NB4 (cell line): ENCODE data around the gene GPRIN2.

Experiments used
- DNase-seq: peaks from one replicate; pipeline ENCODE4 v3.0.0; 2010; ENCODE audit warnings: low read depth
- H3K4me3 ChIP-seq: one replicate; pipeline ENCODE4 v1.5.1; 2011; ENCODE audit warnings: mild to moderate bottlenecking, low read depth, low read length, moderate library complexity
- MYC ChIP-seq: IDR thresholded peaks from 2 replicates; pipeline ENCODE4 v1.6.1; 2011; ENCODE audit warnings: low read depth, low read length
- POLR2A ChIP-seq: IDR thresholded peaks from 2 replicates; pipeline ENCODE4 v1.6.1; 2011; ENCODE audit warnings: mild to moderate bottlenecking; ENCODE audit not compliant: insufficient read length; ENCODE audit errors: extremely low read depth
- TF ChIP-seq, protein P1 (sequence below): IDR thresholded peaks from one replicate; pipeline ENCODE4 v1.5.1; 2012; ENCODE audit warnings: low read depth, low read length
- TF ChIP-seq, protein P2 (sequence below): IDR thresholded peaks from 2 replicates; pipeline ENCODE4 v1.6.1; 2011; ENCODE audit warnings: low read depth, low read length

The GPRIN2 gene

DNA sequence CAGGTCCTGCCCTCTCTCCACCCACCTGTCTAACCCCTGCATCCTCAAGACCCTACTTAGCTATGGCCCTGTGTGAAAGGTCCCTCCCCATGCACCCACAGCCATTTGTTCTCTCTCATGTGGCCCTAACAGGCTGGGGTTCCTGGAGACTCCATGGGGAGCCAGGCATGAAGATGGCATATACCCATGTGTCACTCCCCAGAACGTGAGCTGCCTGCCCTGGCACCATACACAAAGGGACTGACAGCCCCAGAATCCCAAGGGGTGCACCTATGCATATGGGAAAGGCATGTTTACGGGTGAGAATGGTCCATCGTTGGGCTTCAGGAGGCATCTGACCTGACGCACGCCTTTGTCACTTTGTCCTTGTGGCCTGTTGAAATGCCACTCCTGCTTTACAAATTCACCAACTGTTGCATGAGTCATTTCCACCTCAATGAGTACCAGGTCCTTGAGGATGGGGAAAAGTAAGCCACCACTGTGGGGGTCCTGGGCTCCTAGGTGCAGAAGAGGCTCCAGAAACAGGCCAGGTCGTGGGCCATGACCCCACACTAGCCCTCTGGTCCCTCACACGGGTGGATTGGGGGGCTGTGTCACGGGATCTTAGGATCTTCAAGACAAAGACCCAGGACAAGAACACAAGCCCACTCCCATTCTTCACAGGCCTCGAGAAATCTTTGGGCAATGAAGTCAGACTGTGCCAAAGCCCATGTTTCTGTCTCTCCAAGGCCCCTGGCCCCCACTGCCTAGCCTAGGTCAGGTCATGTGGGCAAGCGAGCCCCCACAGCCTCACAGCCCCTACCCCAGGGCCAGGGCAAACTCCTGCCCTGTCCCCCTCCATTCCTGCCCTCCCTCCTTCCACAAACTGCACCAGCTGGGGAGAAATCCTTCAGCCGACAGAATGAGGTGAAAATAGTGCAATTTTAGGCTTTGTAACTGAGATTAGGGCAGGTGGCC is 8.6 kb downstream of the GPRIN2 start:
- no peak overlapping the region for H3K4me3 ChIP-seq
- TF ChIP-seq MYC (no peak), POLR2A (no peak)
- TF ChIP-seq, protein P1, sequence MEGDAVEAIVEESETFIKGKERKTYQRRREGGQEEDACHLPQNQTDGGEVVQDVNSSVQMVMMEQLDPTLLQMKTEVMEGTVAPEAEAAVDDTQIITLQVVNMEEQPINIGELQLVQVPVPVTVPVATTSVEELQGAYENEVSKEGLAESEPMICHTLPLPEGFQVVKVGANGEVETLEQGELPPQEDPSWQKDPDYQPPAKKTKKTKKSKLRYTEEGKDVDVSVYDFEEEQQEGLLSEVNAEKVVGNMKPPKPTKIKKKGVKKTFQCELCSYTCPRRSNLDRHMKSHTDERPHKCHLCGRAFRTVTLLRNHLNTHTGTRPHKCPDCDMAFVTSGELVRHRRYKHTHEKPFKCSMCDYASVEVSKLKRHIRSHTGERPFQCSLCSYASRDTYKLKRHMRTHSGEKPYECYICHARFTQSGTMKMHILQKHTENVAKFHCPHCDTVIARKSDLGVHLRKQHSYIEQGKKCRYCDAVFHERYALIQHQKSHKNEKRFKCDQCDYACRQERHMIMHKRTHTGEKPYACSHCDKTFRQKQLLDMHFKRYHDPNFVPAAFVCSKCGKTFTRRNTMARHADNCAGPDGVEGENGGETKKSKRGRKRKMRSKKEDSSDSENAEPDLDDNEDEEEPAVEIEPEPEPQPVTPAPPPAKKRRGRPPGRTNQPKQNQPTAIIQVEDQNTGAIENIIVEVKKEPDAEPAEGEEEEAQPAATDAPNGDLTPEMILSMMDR: no peak
- TF ChIP-seq, protein P2, sequence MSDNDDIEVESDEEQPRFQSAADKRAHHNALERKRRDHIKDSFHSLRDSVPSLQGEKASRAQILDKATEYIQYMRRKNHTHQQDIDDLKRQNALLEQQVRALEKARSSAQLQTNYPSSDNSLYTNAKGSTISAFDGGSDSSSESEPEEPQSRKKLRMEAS: no peak
- no peak for DNase-seq

DNA sequence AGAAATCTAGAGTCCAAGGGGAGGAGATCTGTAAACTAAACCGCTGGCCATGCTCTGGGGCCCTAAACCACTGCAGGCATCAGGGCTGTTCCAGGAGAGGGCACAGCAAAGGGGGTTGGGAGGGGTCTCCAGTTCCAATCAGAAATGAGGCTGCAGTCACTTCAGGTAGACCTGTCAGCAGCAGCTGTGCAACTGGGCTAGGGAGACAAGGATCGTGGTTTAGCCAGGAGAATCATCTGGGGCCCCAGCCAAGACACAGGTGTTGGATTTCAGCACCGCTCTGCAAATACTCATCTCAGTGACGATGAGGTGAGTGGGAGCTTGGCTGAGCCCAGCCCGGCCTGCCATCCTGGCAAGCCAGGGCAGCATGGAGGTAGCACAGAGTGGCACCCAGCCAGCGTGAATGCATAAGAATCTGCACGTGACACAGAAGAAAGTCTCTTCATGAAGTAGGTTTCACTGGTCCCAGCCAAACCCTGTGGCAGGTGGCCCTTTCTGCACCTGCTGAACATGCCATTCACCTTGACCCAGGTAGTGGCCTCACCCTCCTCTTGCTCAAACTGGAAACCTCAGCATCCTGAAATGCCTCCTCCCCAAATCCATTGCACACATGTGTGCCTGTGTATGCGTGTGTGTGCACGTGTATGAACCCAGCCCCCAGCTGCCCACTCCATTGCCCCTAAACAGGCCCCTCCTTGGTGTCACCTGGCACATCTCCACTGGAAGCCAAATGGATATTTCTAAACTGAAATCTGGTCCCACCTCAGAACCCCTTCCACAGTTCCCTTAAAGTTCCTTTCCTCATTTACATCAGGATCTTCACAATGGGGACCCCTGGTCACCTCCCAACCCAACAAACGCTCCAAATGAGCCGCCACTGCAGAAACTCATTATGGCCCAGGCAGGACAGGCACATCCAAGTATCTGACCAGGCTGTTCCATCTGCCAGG is 9.6 kb downstream of the GPRIN2 start:
- TF ChIP-seq, protein P2: no peak
- no peak for TF ChIP-seq POLR2A
- no peak overlapping the region for H3K4me3 ChIP-seq
- DNase-seq: no peak

DNA sequence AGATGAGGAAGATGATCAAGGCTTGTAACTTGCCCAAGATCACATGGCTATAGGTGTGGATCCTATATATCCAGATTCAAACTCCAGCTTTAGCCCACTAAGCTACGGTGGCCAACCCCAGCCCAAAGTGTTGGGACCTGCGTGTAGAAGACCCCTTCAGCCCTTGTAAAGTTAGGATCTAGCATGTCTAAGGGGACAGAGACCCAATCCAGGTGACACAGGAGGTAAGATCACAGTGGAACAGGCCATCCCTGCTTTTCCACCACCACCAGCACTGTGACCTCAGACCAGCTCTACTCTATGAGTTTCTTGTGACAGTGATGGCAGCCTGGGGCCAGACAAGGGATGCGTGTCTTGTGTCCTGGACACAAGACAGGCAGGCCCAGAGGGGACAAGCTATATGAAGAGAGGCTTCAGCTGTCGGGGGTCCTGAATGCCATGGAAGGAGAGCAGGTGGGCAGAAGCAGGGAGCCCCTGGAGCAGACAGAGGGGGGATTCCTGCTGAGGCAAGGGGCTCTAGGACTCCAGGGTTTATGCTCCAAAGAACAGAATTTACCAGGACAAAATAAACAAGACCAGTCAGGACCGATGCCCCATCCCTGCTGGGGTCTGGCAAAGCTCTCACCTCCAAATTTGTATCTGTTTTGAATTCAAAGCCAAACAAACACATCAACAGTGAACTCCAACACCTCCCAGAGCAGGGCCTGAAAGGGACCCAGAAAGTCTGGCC is 10.4 kb downstream of the GPRIN2 start:
- no peak for DNase-seq
- no peak overlapping the region for H3K4me3 ChIP-seq
- no peak for TF ChIP-seq MYC

DNA sequence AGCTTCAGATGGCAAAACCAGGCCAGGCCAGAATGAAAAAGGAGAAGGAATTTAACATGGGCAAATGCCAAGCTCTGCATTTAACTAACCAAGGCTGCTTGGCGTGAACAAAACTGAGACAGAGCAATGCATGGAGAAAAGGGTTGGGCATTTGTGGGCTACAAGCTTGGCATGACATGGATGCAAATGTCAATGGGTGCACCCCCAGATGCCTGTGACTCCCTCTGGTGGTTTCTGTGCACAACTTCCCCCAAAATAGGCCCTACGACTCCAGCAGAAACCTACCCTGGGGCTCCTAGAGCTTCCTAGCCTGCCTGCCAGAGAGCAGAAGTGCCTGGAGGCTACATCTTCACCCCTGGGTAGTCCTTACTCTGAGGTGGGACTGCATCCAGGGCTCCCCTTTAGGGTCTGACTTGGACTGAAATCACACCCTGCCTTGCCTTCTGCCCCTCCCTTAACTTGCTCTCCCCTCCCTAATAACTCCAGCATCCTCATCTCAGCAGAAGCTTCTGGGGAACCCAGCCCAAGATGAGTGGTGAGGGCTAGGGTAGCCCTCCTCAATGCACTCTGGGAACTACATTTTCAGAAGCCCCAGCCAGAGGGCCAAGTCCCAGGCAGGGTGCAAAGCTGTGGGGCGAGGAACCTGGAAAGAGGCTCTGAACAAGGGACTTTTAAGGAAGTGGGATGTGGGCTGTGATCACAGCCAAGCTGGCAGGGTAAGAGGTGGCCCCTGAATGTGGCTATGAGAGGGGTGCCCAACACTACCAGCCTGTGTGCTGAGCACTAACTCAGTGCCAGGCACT is 11.3 kb downstream of the GPRIN2 start:
- no peak overlapping the region for H3K4me3 ChIP-seq
- peak; percentile 74 for DNase-seq
- TF ChIP-seq, protein P1: peak; percentile 88
- TF ChIP-seq POLR2A (no peak), MYC (peak; percentile 24; the same call in 1 of the 2 replicates)
- TF ChIP-seq, protein P2: 0 out of 2 replicates have a peak, but pooled peaks have one; percentile 33

DNA sequence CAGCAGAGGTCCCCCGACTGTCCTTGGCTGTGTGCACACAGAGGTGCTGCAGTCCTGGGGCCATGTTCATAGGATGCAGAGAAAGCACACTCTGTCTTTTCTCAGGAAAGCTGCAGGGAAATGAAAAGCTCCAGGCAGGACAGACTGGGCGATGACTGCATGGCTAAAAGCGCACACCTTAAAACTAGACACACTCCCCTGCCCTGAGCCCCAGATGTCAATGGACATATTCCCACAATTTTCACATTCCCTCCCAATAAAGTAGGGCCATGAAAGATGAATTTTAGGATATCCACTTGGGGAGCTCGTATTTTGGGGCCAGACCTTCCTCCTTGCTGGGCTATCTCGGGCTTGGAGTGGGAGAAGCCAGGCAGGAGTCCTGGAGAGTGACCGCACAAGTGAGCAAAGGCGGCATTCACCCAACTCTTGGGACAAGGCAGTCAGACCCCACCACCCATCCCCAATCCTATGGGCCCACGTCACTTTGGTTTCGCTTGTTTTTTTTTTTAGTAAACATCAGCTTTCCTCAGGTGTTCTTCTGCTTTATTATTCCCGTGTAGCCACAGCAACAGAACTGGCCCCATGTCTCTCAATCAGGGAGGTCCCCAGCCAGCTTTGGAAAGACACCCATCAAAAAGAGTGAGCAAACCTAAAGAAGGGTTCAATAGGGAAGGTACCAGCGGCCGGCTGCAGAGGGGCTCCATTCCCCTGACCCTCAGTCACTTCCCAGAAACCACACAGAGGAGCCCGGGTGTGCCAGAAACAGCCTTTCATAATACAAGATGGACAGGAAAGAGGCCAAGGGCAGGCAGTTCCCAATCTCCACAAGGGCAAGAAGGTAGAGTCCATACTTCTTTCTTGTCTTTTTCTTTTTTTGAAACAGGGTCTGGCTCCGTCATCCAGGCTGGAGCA is 12.7 kb downstream of the GPRIN2 start:
- no peak for DNase-seq
- TF ChIP-seq MYC (no peak), POLR2A (no peak)
- TF ChIP-seq, protein P2: no peak
- TF ChIP-seq, protein P1: no peak
- no peak overlapping the region for H3K4me3 ChIP-seq
